Kidney (tissue), 14 donors: ENCODE data around the gene SCARB1. TPM values are rescaled to one million over a fixed set of nuclear protein-coding genes. Genes with fewer than 3 reads are reported as not detected.
A peak's percentile ranks its signal among the peaks of the same experiment; 100 is the strongest.

ENCODE experiments used
- DNase-seq, 5 donors: peaks; one replicate each; pipeline ENCODE4 v3.0.0-alpha.2; 2013 to 2020
- FAIRE-seq: peaks from 2 replicates; lab custom pipeline; 2012; peaks lifted over from hg19 to GRCh38; lab: Jason Lieb, UNC
- H3K27ac ChIP-seq, 2 donors: one replicate each; pipeline ENCODE4 v1.7.0; 2013; ENCODE audit warnings: low read depth in 2 of 2, low read length in 2 of 2, inconsistent platforms in 1 of 2
- H3K27me3 ChIP-seq: one replicate; pipeline ENCODE4 v1.7.1; 2013; ENCODE audit warnings: low read length, inconsistent platforms; ENCODE audit not compliant: control insufficient read depth, insufficient read depth
- H3K36me3 ChIP-seq, 3 donors: one replicate each; pipeline versions ENCODE4 v1.7.0 to v1.7.1; 2013; ENCODE audit warnings: low read length in 3 of 3, control low read depth in 1 of 3, inconsistent platforms in 1 of 3; ENCODE audit not compliant: insufficient read depth in 3 of 3, control insufficient read depth in 2 of 3
- H3K4me1 ChIP-seq, 3 donors: one replicate each; pipeline versions ENCODE4 v1.7.0 to v1.7.1; 2013; ENCODE audit warnings: low read length in 3 of 3, inconsistent platforms in 1 of 3, low read depth in 1 of 3; ENCODE audit not compliant: control insufficient read depth in 2 of 3, insufficient read depth in 2 of 3
- H3K4me3 ChIP-seq, 3 donors: one replicate each; pipeline versions ENCODE4 v1.7.0 to v1.8.1; 2013; ENCODE audit warnings: low read length in 3 of 3, control low read depth in 1 of 3, inconsistent platforms in 1 of 3
- H3K9ac ChIP-seq, 3 donors: one replicate each; pipeline versions ENCODE4 v1.7.0 to v1.7.1; 2013; ENCODE audit warnings: low read length in 3 of 3, control low read depth in 1 of 3, inconsistent platforms in 1 of 3
- H3K9me3 ChIP-seq, 3 donors: one replicate each; pipeline versions ENCODE4 v1.7.0 to v1.7.1; 2013; ENCODE audit warnings: low read length in 3 of 3, control low read depth in 1 of 3, inconsistent platforms in 1 of 3; ENCODE audit not compliant: control insufficient read depth in 2 of 3, insufficient read depth in 1 of 3
- intact Hi-C: fragments of 100-400 bp; cut with DNase I; formaldehyde crosslinking; loops from one replicate; pipeline ENCODE4 v1.11.1; 2022
- polyA plus RNA-seq: library from polyadenylated mRNA; stranded (reverse); fragments of 350-450 nt; fragmentation: Illumina TruSeq; extraction: RNeasy Lipid Tissue Mini Kit (QIAGEN cat#74804); gene quantifications from one replicate; pipeline ENCODE4 v1.2.3, GENCODE V29; 2014; ENCODE audit warnings: low read depth, low replicate concordance; ENCODE audit not compliant: insufficient read depth
- total RNA-seq: library from RNA; stranded (reverse); fragmentation: NEBNext Ultra II Directional; extraction: Animal tissue kit (Norgen Biotek cat#: 25700); gene quantifications from one replicate; pipeline ENCODE4 v1.2.1, GENCODE V29; 2021
- TF ChIP-seq, protein P1 (sequence below): IDR thresholded peaks from 3 replicates; pipeline ENCODE4 v1.5.1; 2012; ENCODE audit warnings: mild to moderate bottlenecking, moderate library complexity, borderline replicate concordance; ENCODE audit not compliant: insufficient read depth; ENCODE audit errors: extremely low read depth
- donor health status: control.
- donor health status: control.
- donor health status: control.
- donor health status: control.
- donor health status: control.
- donor health status: DM: yes; HTN: yes; CAD: no.
- donor health status: Normal renal cell carcinoma (clear cell type).

The SCARB1 gene
- total and polyA plus RNA-seq, 2 donors from 2014 or later = 12.3 to 13.2 TPM

DNA sequence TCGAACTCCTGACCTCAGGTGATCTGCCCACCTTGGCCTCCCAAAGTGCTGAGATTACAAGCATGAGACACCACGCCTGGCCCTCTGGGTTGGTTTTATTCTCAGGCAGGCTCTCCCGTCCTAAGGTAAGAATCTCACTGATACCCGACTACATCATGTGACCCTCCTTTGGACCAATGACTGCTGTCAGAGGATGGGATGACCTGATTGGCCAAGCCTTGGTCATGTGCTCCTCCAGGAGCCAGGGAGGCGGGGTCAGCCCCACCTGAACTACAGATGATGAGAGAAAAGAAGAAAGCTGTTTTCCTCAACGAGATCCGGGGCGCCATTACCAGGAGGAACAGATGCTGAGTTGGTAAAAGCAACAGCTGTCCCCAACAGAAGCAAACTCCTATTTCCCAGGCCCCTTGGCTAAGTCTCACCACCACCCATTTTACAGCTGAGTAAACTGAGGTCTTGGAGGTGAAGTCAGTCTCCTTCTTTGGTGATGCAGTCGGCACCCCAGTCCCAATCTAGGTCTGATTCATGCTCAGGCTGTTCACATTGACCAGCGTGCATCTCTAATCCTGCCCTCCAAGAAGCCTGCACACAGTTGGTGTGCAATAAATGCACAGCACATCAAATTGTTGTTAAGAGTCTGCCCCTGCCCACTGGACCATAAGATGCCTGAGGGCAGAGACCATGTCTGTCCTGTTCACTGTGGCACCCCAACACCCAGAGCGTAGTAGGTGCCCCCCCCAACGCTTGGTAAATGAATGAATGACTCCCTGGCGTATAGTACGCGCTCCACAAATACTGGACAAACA lies 118.8 kb downstream of the SCARB1 start:
- Histone ChIP-seq H3K4me3 (no peak overlapping the region), H3K27me3 (no peaks in the 10 kb centered on the region), H3K4me1 (peaks cover 4 to 27% (median 26%) of the 10 kb centered on the region in 3 donors), H3K36me3 (no peaks in the 10 kb centered on the region), H3K9ac (peak overlapping the region in 1 of 3 donors; percentile 35), H3K9me3 (peaks cover 0 to 1% (median 0%) of the 10 kb centered on the region in 3 donors), H3K27ac (peak overlapping the region; percentile 84 to 95)
- TF ChIP-seq, protein P1, sequence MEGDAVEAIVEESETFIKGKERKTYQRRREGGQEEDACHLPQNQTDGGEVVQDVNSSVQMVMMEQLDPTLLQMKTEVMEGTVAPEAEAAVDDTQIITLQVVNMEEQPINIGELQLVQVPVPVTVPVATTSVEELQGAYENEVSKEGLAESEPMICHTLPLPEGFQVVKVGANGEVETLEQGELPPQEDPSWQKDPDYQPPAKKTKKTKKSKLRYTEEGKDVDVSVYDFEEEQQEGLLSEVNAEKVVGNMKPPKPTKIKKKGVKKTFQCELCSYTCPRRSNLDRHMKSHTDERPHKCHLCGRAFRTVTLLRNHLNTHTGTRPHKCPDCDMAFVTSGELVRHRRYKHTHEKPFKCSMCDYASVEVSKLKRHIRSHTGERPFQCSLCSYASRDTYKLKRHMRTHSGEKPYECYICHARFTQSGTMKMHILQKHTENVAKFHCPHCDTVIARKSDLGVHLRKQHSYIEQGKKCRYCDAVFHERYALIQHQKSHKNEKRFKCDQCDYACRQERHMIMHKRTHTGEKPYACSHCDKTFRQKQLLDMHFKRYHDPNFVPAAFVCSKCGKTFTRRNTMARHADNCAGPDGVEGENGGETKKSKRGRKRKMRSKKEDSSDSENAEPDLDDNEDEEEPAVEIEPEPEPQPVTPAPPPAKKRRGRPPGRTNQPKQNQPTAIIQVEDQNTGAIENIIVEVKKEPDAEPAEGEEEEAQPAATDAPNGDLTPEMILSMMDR = no peak
- intact Hi-C loops = no loop called here
- FAIRE-seq (no peak), DNase-seq (no peak)

DNA sequence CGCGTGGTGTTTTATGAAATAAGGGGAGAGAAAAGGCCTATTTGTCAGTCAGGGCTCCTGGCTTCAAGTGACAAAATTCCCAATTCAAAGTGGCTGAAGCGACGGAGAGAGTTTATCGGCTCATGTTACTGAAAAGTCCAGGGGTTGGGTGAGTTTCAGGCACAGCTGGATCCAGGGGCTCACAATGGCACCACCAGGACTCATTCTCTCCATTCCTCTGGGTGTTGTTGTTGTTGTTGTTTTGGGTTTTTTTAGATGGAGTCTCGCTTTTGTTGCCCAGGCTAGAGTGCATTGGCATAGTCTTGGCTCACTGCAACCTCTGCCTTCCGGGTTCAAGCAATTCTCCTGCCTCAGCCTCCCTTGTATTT lies 119.4 kb downstream of the SCARB1 start:
- Histone ChIP-seq H3K27me3 (no peaks in the 10 kb centered on the region), H3K4me1 (peaks cover 4 to 26% (median 23%) of the 10 kb centered on the region in 3 donors), H3K36me3 (no peaks in the 10 kb centered on the region), H3K4me3 (no peak overlapping the region), H3K27ac (no peak overlapping the region), H3K9ac (no peak overlapping the region), H3K9me3 (peaks cover 0 to 3% (median 0%) of the 10 kb centered on the region in 3 donors)
- TF ChIP-seq, protein P1 = no peak
- DNase-seq (no peak), FAIRE-seq (no peak)
- intact Hi-C loops = no loop called here

DNA sequence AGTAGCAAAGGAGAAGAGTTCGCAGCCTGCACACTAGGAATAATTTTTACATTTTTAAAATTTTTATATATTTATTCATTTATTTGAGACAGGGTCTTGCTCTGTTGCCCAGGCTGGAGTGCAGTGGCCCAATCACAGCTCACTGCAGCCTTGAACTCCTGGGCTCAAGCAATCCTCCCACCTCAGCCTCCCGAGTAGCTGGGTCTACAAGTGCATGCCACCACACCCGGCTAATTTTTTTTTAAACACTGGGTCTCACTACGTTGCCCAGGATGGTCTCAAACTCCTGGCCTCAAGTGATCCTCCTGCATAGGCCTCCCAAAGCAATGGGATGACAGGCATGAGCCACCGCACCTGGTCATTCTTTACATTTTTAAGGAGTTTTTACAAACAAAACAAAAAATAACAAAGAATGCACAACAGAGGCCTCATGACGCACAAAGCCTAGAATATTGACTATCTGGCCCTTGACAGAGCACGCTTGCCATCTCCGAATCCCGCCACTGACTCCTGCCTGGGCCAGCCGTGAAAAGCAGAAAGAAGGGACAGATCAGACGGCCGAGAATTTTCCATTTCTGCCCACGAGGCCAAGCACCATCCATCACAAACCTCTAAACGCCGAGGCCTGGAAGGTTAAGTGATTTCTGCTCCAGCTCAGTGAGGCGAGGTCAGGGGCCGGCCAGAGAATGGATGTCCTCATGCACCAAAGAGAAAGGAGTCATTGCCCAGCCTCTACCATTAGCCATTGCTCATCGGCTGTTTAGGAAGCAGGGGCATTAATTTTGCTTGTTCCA lies 120.0 kb downstream of the SCARB1 start:
- Histone ChIP-seq H3K27ac (no peak overlapping the region), H3K9me3 (peaks cover 0 to 3% (median 0%) of the 10 kb centered on the region in 3 donors), H3K4me1 (peaks cover 4 to 26% (median 23%) of the 10 kb centered on the region in 3 donors), H3K36me3 (no peaks in the 10 kb centered on the region), H3K4me3 (no peak overlapping the region), H3K9ac (no peak overlapping the region), H3K27me3 (no peaks in the 10 kb centered on the region)
- intact Hi-C loops = no loop called here
- TF ChIP-seq, protein P1 = no peak
- DNase-seq = peak in 1 of 5 donors; percentile 64
- FAIRE-seq = no peak
